Colonic mucosa (tissue), 4 donors: ENCODE data around the gene CARD19. TPM values are rescaled to one million over a fixed set of nuclear protein-coding genes. Genes with fewer than 3 reads are reported as not detected.

ENCODE experiments used
- DNase-seq: peaks from one replicate; pipeline ENCODE4 v3.0.0-alpha.2; 2020
- H3K27ac ChIP-seq: fragments of 200-600 bp; one replicate; pipeline ENCODE4 v1.8.0; 2021
- H3K27me3 ChIP-seq: fragments of 200-600 bp; one replicate; pipeline ENCODE4 v1.8.0; 2021
- H3K36me3 ChIP-seq: fragments of 200-600 bp; one replicate; pipeline ENCODE4 v1.8.0; 2021
- H3K4me1 ChIP-seq: fragments of 200-600 bp; one replicate; pipeline ENCODE4 v1.8.0; 2021; ENCODE audit warnings: mild to moderate bottlenecking
- H3K4me3 ChIP-seq: fragments of 200-600 bp; one replicate; pipeline ENCODE4 v1.8.0; 2021
- H3K9ac ChIP-seq, 2 donors: one replicate each; pipeline ENCODE4 v1.7.0; 2013; ENCODE audit warnings: control low read depth in 2 of 2, low read depth in 2 of 2, low read length in 2 of 2
- H3K9me3 ChIP-seq: fragments of 200-600 bp; one replicate; pipeline ENCODE4 v1.8.0; 2021
- intact Hi-C: fragments of 100-400 bp; cut with DNase I; formaldehyde crosslinking; loops from one replicate; pipeline ENCODE4 v1.14.1; 2022
- total RNA-seq, 2 donors: library from RNA; stranded (reverse); fragmentation: NEBNext Ultra II Directional in 1 of 2; extraction: Animal tissue kit (Norgen Biotek cat#: 25700) in 1 of 2; gene quantifications; one replicate each; pipeline ENCODE4 v1.2.1, GENCODE V29; 2021
- TF ChIP-seq, protein P1 (sequence below): fragments of 200-600 bp; IDR thresholded peaks from one replicate; pipeline ENCODE4 v1.8.0; 2022; ENCODE audit warnings: antibody characterized with exemption, mild to moderate bottlenecking
- donor health status: healthy.
- donor health status: DM: no; HTN: no; CAD: no.
- donor health status: DM: no; HTN: no; CAD: no.

CARD19 gene
- total RNA-seq, 2 donors from 2014 or later = 48.6 to 56.3 TPM

DNA sequence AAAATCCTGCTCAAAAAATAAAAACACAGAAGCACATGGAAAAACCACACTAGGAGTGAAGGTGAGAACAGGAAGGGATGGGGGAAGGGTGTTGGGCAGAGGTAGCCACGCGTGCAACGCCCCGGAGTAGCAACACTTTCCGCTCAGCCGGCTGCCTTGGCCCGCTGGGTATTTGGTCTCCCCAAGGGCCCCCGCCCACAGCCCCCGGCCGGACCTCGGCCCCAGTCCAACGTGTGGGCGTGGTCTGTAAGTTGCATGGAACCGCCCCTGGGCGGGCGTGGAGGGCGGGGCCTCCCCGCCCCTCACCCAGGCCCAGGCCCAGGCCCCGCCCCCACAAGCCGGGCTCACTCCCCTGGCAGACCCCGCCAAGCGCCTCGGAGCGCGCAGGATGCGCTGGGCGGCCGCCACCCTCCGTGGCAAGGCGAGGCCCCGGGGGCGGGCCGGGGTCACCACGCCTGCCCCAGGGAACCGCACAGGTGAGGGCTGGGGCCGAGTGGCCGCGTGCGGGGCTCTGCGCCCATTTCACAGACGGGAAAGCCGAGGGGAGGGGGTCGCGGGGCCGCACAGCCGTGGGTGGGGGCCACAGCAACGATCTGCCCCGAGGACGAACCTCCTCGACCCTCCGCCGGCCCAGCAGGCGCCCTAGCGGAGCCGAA lies 37.5 kb upstream of the CARD19 start, which contains the start of gene SUSD3:
SUSD3 (plus strand) TSS at position 347 of the 656 bp plus-strand sequence; CDS start at position 389, 42 bp downstream.
- H3K27ac ChIP-seq = peak within 1 kb of the TSS; percentile 61
- no peaks in the 10 kb centered on the region for H3K36me3 ChIP-seq
- H3K27me3 ChIP-seq = no peaks in the 10 kb centered on the region
- H3K9me3 ChIP-seq = no peaks in the 10 kb centered on the region
- H3K4me3 ChIP-seq = peak within 1 kb of the TSS; percentile 74
- TF ChIP-seq, protein P1, sequence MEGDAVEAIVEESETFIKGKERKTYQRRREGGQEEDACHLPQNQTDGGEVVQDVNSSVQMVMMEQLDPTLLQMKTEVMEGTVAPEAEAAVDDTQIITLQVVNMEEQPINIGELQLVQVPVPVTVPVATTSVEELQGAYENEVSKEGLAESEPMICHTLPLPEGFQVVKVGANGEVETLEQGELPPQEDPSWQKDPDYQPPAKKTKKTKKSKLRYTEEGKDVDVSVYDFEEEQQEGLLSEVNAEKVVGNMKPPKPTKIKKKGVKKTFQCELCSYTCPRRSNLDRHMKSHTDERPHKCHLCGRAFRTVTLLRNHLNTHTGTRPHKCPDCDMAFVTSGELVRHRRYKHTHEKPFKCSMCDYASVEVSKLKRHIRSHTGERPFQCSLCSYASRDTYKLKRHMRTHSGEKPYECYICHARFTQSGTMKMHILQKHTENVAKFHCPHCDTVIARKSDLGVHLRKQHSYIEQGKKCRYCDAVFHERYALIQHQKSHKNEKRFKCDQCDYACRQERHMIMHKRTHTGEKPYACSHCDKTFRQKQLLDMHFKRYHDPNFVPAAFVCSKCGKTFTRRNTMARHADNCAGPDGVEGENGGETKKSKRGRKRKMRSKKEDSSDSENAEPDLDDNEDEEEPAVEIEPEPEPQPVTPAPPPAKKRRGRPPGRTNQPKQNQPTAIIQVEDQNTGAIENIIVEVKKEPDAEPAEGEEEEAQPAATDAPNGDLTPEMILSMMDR = no peak
- H3K4me1 ChIP-seq = peaks cover 6% of the 10 kb centered on the region
- peak within 1 kb of the TSS; percentile 34 to 60 for H3K9ac ChIP-seq
- intact Hi-C loops = no loop called here
- peak; percentile 77 for DNase-seq

- H3K27ac ChIP-seq = peak overlapping the region; percentile 61
- peak overlapping the region; percentile 34 to 60 for H3K9ac ChIP-seq
- no peaks in the 10 kb centered on the region for H3K27me3 ChIP-seq
- intact Hi-C loops = no loop called here
- peak overlapping the region; percentile 74 for H3K4me3 ChIP-seq
- H3K4me1 ChIP-seq = peaks cover 6% of the 10 kb centered on the region
- DNase-seq = no peak
- H3K9me3 ChIP-seq = no peaks in the 10 kb centered on the region
- TF ChIP-seq, protein P1 = no peak
- no peaks in the 10 kb centered on the region for H3K36me3 ChIP-seq
Observed at GRCh38 chr9:93059011-93059714, 36.9 kb upstream of the CARD19 start.

- Histone ChIP-seq H3K36me3 (no peaks in the 10 kb centered on the region), H3K27me3 (no peaks in the 10 kb centered on the region), H3K27ac (peak overlapping the region; percentile 61), H3K4me1 (peaks cover 6% of the 10 kb centered on the region), H3K9me3 (no peaks in the 10 kb centered on the region), H3K4me3 (peak overlapping the region; percentile 74), H3K9ac (peak overlapping the region; percentile 8 to 43)
- DNase-seq = no peak
- intact Hi-C loops = no loop called here
- TF ChIP-seq, protein P1 = no peak
Observed at GRCh38 chr9:93059715-93060578, 36.1 kb upstream of the CARD19 start.

DNA sequence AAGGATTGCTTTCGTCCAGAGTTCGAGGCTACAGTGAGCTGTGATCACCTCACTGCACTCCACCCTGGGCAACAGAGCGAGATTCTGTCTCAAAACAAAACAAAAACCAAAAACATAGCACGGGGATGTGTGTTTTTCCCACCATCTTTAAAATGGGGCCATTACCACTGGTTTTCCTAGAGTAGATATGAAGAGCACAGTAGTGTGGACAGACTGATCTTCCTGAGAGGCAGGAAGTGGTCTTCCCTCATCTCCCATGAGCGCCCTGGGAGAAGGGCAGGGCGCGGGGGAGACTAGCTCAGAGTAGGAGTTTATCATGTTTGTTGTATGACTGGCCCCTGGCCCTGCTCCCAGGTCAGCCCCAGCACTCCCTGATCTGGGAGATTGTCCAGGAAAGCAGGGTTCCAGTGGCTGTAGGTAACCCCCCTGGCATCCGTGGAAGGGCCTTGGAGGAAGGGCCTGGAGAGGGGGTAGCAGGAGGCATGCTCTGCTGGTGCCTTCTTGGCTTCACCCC lies 35.2 kb upstream of the CARD19 start:
- Histone ChIP-seq H3K27ac (no peak overlapping the region), H3K4me1 (peaks cover 6% of the 10 kb centered on the region), H3K4me3 (no peak overlapping the region), H3K9me3 (no peaks in the 10 kb centered on the region), H3K27me3 (no peaks in the 10 kb centered on the region), H3K9ac (peak overlapping the region in 1 of 2 donors; percentile 19), H3K36me3 (no peaks in the 10 kb centered on the region)
- intact Hi-C loops = no loop called here
- TF ChIP-seq, protein P1 = no peak
- no peak for DNase-seq

DNA sequence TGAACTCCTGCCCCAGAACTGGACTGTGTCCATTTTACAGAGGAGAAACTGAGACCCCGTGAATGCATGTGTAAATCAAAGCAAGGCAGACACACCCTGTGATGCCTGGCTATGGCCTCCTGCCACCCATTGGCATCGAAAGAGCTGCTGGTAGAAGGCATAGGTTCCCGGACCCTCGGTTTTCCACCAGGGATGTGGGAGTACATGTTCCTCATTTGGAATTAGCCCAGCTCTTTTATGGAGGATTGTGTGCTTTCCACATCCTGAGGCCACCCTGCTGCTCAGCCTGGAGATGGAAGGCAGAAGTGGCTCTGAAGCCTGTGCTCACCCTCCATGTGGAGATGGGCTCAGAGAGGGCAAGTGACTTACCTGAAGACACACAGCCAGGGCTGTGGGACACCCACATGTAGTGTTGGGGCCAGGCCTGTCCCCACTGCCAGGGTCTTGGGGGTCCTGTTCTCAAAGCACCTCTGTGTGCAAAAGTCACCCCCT lies 34.7 kb upstream of the CARD19 start:
- H3K36me3 ChIP-seq = no peaks in the 10 kb centered on the region
- peak overlapping the region in 1 of 2 donors; percentile 34 for H3K9ac ChIP-seq
- H3K27me3 ChIP-seq = no peaks in the 10 kb centered on the region
- H3K27ac ChIP-seq = no peak overlapping the region
- TF ChIP-seq, protein P1 = no peak
- intact Hi-C loops = no loop called here
- no peak for DNase-seq
- H3K4me1 ChIP-seq = peaks cover 6% of the 10 kb centered on the region
- no peak overlapping the region for H3K4me3 ChIP-seq
- H3K9me3 ChIP-seq = no peaks in the 10 kb centered on the region
